HG03457 (cell line): ENCODE data around the gene CAMTA1.

Experiments
- ATAC-seq: cut with Tn5 transposase; IDR thresholded peaks from one replicate; pipeline ENCODE4 v1.9.1; 2021; ENCODE audit warnings: moderate number of reproducible peaks; ENCODE audit not compliant: unreplicated experiment

The CAMTA1 gene

DNA sequence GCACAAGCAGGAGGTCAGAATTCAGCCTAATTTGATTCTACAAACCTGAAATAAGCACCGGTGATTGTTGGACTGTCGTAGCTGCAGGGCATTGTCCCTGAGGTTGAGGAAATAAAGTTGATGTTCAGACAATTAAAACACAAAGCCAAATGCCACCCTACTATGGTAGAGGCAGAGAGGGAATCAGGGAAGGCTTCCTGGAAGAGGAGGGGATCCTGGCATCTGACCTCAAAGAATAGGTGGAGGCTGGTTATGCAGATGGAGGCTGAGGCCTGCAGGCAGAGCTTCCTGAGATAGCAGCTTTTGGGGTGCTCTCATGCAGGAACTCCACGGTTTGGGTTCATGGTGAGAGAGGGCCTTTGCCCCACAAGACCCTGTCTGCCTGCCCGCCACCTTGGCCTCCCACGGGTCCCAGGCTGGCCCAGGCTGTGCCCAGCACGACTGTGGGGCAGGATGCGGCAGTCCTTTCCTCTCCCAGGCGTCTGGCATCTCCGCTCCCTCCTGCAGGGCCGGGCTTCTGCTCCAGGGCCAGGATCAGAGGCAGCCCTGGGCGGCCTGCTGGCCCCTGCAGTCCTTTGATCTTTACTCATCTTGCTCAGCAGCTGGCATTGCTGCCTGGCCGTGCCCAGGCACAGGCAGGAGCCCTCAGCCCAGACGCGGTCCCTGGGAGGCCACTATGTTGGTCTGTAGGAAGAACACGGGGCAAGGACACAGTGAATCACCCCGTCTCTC lies 851.7 kb downstream of the CAMTA1 start:
- ATAC-seq, result no peak

DNA sequence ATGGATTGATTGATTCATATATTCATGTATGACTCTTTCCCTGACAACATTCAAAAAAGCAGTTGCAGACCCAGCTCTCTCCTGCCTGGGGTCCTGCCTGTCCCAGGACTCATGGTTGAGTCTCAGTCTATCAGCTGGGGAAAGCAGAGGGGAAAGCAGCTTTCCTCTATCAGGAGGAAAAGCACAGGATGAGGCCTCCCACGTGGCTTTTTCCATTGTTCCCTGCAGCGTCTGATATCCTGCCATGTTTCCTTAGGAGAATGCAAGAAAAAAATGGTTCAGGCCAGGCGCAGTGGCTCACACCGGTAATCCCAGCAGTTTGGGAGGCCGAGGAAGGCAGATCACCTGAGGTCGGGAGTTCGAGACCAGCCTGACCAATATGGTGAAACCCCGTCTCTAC lies 852.8 kb downstream of the CAMTA1 start:
- no peak for ATAC-seq

GRCh38 chr1:7639435-7640131 lies 854.3 kb downstream of the CAMTA1 start:
- no peak for ATAC-seq

DNA sequence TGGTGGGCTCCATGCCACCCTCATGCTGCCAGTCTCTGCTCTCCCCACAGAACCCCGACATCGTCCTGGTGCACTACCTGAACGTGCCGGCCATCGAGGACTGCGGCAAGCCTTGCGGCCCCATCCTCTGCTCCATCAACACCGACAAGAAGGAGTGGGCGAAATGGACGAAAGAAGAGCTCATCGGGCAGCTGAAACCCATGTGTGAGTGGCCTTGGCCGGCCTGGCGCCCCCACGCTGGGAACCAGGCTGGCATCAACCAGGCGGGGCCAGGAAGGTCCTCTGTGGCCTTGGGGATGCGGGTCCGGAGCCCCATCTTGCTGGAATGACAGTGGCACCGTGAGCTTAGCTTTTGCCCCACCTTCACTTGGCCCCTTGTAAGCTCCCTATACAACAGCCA lies 855.1 kb downstream of the CAMTA1 start:
- no peak for ATAC-seq

DNA sequence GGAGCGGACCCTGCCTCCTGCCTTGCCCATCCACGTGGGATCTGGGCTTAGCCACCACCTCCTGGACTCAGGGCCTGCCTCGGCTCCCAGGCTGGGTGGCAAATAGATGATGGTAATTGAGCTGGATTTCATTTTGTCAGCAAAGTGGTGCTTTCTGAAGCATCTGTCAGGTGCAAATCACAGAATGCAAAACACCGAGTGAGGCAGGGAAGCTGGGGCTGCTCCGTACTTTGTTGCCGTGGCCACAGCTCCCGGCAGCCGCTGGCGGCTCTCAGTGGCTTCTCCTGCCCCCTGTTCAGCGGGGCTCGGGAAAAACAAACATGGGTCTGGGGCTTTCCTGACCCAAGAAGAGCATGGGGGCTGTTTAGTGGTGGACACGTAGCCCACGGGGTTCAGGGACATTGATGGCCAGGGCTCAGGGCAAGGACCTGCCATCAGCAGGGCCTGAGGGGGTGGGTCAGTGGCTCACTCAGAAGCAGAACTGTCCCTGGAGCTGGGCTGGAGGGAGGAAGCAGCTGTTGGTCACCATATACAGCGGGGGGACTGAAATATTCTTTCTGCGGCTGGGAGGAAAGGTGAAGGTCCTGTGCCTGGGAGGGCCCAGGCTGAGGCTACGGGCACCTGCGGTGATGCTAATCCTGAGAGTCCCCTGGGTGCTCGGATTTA lies 855.8 kb downstream of the CAMTA1 start:
- ATAC-seq, result no peak

DNA sequence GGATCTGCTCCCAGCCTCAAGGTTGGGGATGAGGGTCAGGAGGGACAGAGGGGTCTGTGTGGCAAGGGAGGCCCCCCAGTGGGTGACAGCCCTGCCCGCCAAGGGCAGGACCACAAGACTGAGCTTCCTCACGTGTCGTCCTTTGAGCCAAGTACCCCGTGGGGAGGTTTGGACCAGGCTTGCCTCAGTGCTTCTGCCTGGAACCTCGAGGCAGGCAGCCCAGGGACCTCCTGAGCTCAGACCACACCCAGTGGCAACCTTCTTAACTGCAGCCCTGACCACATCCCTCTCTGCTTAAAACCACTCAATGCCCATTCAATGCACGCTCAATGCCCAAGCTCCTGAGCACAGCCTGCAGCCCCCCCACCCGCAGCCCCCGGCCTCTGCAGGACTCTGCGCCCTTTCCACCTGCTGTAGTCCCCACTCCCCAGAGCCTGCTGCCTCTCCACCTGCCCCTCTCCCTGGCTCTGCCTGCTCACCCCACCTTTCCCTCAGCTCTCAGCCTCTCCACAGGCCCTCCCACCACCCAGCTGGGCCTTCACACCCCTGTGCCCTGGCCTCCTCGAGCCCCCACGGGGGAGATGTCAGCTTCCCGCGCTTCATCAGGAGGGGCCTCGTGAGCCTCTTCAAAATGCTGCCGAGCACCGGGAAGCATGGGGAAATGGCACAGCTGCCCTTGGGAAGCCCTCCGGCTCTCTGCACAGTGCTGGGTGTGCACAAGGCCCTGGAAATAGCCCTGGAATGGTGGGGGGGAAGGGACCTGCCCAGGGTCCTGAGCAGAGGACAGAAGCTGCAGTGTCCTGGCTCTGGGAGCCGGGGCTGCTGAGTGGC lies 856.5 kb downstream of the CAMTA1 start:
- ATAC-seq, result no peak

DNA sequence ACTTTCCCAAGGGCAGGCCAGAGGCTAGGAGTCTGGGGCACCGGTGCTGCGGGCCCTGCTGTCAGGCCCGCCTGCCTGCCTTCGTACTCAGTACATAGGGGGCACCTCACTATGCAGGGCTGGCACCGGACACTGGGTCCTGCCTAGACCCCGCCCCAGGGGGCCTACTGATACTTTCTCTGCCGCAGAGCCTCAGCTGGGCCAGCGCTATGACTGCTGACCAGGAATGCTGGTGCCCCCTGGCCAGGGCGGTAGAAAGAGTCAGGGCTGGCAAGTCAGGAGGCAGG lies 857.1 kb downstream of the CAMTA1 start:
- ATAC-seq, result no peak

DNA sequence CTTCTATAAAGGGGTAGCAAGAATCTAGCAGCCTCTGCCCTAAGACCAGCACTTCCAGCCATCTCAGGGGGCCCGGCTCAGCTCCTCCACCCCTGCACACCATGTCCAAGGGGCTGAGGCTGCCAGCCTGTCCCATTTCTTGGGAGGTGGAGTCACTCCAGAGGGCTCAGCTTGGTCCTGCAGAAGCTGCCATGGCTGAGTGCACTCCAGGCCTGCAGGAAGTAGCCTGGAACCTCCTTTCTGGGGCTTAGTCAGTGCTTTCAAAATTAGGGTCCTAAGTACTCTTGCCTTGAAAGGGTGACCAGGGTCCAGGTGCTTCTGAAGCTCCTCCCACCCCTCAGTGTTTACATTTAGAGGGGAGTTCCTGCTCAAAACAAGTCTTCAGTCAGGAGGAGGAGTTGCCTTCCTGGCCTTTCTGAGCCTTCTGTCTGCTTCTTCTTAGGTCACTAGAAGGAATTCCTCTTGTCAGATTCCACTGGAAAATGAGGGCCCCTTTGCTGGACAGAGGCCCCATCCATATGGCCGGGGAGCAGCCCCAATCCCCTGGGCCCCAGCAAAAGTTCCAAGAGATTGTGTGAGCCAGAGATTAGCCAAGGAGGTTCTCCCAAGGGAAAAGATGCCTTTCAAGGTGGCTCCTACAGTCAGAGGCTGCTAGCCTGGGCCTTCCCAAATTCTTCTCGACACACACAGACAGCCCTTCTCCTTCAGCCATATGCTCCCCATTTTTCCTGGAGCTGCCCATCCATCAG lies 857.7 kb downstream of the CAMTA1 start:
- no peak for ATAC-seq

DNA sequence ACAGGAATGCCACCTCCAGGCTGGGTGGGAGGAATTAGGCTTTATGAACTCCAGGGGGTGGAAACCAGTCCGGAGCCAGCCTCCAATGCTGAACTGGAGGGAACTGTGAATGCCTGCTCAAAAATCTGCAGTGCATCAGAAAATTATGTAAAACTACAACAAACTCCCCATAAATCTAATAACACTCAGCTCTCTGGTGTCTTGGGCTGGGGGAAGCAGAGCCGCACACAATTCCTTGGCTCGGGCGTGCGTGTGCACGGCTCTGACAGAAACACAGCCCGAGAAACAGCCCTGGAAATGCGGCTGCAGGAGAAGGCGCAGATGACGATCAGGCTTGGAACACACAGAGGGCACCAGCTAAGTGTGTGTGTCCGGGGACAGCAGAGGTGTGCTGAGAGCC lies 858.3 kb downstream of the CAMTA1 start:
- no peak for ATAC-seq

- ATAC-seq, result no peak
These were observed 858.8 kb downstream of the CAMTA1 start for GRCh38 chr1:7644086-7644485.

- no peak for ATAC-seq
These were observed 859.9 kb downstream of the CAMTA1 start for GRCh38 chr1:7644961-7645750.

- no peak for ATAC-seq
These were observed 860.4 kb downstream of the CAMTA1 start for GRCh38 chr1:7645751-7646048.

- no peak for ATAC-seq
These were observed 860.9 kb downstream of the CAMTA1 start for GRCh38 chr1:7646164-7646563.

DNA sequence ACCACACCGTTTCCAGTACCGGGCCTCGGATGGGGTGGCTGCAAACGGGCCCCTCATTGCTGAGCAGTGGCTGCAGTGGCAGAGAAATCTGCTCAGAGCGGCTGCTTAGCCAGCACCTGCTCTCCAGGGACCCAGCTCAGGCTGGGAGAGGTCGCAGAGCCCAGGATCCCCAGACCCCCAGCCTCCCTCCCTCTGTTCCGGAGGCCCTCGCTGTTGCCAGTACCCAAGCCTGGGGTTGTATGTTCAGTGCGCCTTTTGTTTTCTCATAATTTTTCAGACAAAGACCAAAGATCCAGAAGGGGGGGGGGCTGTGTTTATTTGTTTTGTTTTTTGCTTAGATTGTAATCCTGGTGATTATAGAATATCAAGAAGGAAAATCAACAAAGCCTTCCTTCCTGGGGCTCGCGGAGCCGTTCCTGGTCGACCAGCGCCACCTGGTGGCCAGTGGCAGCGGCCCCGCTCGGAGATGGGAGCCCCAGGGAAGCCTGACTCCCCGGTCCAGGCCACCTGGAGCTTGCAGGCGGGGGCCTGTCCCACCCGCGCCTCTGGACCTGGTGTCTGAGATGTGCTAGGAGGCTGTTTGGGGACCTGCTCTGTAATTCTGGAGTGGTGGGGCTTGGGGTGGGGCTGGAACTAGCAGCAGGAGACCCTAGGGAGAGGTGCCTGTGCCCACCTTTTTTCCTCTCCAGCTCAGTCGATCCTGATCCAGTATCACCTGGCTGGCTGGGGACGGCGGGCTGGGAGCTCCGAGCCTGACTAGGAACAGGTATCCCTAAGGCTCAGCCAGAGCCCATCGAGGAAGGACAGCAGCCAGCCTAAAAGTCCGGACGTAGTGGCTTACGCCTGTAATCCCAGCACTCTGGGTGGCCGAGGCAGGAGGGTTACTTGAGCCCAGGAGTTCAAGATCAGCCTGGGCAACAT lies 862.0 kb downstream of the CAMTA1 start:
- no peak for ATAC-seq

- no peak for ATAC-seq
These were observed 863.6 kb downstream of the CAMTA1 start for GRCh38 chr1:7648761-7649384.

- ATAC-seq, result no peak
These were observed 865.5 kb downstream of the CAMTA1 start for GRCh38 chr1:7650801-7651200.

DNA sequence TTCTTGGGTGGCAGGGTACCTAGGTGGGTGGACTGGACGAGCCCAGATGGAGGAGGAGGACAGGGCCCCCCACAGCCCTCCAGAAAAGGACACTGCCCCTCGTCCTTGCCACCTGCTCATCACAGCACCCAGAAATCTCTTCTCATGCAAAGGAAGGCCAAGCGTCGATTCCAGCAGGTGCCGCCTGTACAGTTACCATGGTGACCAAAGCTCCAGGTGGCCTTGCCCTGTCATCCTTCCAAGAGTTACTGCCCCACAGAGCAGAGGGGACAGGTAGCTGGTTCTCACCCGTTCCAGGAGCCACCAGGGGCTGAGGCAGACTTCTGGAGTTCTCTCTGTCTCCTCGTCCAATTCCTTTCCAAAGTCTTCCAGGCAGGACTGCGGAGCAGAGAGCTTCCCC lies 865.9 kb downstream of the CAMTA1 start:
- ATAC-seq, result no peak

- ATAC-seq, result no peak
These were observed 866.8 kb downstream of the CAMTA1 start for GRCh38 chr1:7652061-7652460.
